Activated CD8-positive, alpha-beta memory T cell treated with anti-CD3 and anti-CD28 coated beads, Interleukin-2, amount 50 U/mL, for 24 hours (primary cell): Measurements from ENCODE around the gene CDH15.
"Not testable (repeated sequence)": the region's sequence is repeated elsewhere in the genome, so short reads cannot be mapped to it uniquely, and the experiment has no call there.

Experiments
- DNase-seq: peaks from one replicate; pipeline ENCODE4 v3.0.0-alpha.2; 2020; ENCODE audit errors: extremely low read depth

The CDH15 gene

DNA sequence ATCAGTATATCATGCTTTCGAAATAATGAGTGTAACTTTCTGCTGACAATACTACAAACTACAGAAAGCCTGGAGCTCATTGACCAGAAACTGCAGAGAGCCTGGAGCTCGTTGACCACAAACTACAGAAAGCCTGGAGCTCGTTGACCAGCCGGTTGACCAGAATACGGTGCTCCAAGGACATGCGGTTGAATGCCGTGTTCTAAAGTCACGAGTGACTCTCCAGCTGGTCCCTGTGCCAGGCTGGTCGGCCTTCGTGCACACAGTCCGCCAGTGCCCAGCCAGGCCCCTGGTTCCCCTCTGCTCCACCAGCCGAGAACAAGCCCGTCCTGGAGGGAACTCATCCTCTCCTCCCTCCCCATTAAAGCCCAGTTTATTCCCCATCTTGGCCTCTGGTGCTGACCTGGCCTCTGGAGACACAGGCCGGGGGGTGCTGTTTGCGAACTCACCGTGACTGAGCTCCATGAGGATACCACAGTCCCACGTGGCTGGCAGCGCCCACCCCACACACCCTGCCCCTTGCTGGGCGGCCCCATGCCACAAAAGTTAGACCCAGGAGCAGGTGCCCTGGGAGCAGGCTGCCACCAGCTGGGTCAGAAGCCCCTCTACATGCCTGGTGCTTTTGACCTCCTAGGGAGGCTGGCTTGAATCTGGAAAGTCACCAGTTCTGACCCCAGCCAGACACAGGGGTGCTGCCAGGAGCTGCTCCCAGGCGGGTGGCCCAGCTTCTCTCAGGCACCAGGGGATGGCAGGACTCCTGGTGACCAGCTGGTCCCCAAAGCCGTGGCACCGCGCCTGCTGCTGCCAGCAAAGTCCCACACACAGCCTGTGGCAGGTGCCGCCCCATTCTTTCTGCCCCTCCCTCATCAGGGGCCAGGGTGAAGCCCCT, 15.5 kb upstream of the CDH15 start:
- DNase-seq, result no peak

DNA sequence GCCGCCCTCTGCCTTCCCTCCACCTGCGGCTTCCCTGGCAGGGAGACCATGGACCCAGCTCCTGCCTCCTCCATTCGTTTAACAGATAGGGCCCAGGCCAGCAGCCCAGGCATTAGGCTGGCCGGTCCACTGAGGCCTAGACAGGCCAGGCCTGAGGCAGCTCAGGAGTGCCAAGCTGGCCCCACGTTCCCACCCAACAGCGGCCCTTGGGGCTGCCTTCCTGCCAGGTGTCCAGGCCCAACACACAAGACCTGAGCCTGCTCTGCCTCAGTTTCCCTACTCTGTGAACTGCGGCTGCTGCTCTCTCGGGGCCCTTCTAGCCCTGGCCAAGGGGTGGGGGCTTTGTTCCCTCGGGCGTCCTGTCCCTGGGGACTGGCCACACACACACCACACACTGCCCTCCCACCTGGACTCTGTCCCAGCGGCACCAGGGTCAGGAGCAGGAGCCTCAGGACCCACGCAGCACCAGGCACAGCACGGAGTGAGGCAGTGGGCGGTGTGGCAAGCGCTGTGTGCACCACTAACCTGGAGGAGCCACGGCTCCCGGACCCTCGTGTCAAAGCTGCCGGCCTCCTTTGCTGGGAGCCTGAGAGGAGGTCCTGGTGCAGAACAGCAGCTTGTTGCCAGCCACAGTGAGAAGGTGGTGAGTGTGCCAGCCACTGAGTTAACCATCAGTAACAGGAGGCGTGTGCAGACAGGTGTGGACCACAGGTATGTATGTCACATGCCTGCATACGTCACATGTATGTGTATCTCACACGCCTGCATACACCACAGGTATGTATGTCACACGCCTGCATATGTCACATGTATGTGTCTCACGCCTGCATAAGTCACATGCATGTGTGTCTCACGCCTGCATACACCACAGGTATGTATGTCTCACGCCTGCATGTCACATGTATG, 14.6 kb upstream of the CDH15 start:
- DNase-seq, result no peak

- no peak for DNase-seq
Measured at GRCh38 chr16:89157778-89158177, 13.8 kb upstream of the CDH15 start.

GRCh38 chr16:89159066-89159849, 12.3 kb upstream of the CDH15 start:
- DNase-seq, result no peak

- no peak for DNase-seq
Measured at GRCh38 chr16:89159850-89160354, 11.6 kb upstream of the CDH15 start.

GRCh38 chr16:89160977-89161701, 10.4 kb upstream of the CDH15 start:
- no peak for DNase-seq

GRCh38 chr16:89161763-89162713, 9.5 kb upstream of the CDH15 start:
- DNase-seq, result no peak

DNA sequence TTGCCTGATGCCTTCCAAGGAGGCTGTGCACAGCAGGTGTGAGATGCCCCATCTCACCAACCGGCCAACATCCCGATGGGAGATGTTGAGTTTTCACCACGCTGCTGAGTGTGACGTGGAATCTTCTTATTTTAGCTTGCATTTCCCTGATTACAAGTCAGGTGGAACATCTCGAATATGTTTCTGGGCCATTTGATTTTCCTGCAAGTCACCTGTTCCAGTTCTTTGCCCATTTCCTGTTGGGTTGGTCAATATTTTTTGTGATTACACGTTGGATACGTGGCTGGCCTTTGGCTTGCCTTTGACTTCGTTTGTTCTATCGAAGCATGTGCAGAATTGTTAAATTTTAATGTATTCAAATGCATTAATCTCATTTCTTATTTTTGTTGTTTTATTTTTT, 8.3 kb upstream of the CDH15 start:
- DNase-seq, result no peak

DNA sequence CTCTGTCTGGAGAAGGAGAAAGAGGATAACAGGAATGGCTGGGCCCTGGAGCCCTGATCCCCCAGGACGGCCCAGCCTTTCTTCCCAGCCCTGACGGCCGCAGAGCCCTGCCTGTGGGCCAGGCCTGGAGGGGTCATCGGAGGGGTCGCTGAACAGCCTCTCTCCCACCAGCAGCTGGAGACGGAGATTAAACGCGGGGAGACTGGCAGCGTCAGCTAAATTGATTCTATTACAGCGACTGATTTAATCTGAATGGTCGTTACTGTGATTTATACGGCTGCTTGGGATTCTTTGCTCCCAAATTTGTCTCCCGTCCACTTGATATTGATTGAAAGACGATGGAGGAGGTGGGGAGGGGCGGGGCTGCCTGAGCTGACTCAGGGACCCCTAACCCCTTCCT, 7.1 kb upstream of the CDH15 start:
- no peak for DNase-seq

- no peak for DNase-seq
Measured at GRCh38 chr16:89164847-89165680, 6.5 kb upstream of the CDH15 start.

DNA sequence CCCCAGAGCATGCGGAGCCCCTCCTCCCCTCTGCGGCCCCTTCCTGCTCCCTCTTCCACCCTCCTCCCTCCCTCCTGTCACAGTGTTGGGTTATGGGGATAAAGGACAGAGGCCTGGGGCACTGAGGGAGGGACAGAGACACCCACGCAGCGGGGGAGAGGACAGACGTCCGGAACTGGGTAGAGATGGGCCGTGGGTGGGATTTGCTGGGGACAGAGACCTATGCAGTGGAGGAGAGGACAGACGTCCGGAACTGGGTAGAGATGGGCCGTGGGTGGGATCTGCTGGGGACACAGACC, 5.9 kb upstream of the CDH15 start:
- not testable (repeated sequence) for DNase-seq

- DNase-seq, result no peak
Measured at GRCh38 chr16:89166696-89167424, 4.7 kb upstream of the CDH15 start.

- DNase-seq, result peak; percentile 66
Measured at GRCh38 chr16:89167425-89167941, 4.1 kb upstream of the CDH15 start.

DNA sequence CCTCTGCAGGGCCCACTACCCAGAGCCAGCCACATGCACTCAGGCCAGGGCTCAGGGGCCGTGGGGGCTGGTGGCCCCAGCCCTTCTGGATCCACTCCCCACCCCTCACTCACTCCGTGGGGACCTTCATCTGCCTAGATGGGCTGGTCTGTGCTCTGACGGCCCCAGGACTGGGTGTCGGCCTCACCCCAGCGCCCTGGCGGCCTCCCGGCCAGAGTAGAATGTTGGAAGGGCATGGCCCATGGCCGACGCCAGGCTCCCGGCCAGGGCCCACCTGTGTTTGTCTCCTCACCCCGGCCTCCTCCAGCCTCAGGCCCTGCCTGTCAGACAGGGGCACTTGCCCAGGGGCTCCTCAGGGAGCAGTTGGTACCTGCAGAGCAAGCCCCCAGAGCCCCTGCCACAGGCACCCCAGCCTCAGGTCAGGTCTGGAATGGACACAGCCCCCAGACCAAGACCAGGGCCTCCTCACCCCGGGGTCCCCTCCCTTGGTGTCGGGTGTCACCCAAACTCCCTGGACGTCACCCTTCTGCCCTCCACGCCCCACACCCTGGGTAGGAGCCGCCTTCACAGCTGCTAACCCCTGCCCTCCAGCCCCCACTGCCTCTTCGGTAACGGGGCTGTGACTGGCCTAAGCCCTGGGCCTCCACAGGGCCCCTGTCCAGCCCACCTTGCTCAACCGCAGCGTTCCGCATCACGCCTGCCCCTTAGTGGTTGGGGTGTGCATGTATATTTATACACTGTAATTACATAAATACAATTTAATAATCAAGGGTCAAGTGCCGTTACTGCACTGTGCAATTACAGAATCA, 3.0 kb upstream of the CDH15 start:
- DNase-seq, result no peak

GRCh38 chr16:89169778-89170177, 1.8 kb upstream of the CDH15 start:
- no peak for DNase-seq

DNA sequence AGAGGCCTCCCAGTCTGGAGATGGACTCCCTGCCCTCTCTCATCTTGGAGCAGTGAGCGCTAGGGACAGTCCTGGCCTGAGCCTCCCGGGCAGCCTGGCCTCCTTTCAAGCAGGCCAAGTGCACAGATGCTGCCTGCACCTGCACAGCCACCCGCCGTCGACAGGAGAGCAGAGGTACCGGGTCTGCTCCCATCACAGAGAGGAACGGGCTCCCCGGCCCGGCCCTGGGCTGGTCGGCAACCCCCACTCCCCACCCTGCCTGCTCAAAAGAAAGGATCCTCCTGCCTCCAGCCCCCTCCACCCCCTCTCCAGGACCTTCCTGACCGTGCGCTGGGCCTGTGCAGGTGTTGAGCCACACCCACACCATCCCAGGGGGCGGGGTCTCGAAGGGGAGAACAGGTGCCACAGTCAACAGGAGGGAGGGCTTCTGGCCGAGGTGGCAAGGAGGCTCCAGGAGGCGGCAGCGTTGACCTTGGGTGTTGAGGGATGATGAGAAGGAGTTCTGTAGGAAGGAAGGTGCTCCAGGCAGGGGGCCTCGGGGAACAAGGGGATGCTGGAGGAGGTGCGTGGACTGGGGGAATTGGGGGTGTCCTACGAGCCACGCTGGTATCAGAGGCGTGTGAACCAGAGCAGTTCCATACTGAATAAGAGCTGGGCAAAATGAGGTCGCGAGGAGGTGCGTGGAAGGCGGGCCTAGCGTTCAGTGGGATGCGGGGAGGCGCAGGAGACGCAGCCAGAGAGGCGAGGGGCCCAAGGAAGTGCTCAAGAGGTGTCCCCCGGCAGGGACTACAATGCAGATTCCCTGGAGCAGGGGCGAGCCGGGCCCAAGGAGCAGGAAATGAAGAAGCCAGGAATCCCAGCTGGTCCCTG, 967 bp upstream of the CDH15 start:
- DNase-seq, result no peak

GRCh38 chr16:89172171-89172527, 601 bp downstream of the CDH15 start:
- DNase-seq, result no peak
